ENCODE data around the gene PI4K2B.

GRCh38 chr4:25233194-25233593 lies 639 bp upstream of the PI4K2B start:
- TF ChIP-seq FOXA1 (IDR thresholded peaks at IDR 0.05) (no peak), SP1 (IDR thresholded peaks at IDR 0.05) (no peak), LEF1 (IDR thresholded peaks at IDR 0.05; ENCODE audit: borderline replicate concordance) (no peak), SUZ12 (IDR thresholded peaks at IDR 0.05) (no peak), TARDBP (IDR thresholded peaks at IDR 0.05) (no peak), NFRKB (IDR thresholded peaks at IDR 0.05) (no peak), FOXK2 (IDR thresholded peaks at IDR 0.05) (no peak), L3MBTL2 (conservative IDR thresholded peaks at IDR 0.05) (no peak)

Measured in HEK293T (cell line).